Stimulated activated effector memory CD8-positive, alpha-beta T cell treated with anti-CD3 and anti-CD28 coated beads, Interleukin-12 subunit alpha, Interleukin-12 subunit beta, amount 100 ng/mL, for 72 hours (primary cell): ENCODE measurements around the gene GPATCH4.

Source experiments
- ATAC-seq: fragments of 150-1000 bp; cut with Tn5 transposase; 2 replicates; pipeline ENCODE4 v1.10.0; 2021
- DNase-seq, 2 donors: peaks; one replicate each; pipeline ENCODE4 v3.0.0; 2021 to 2022; ENCODE audit warnings: low spot score in 2 of 2
- H3K27ac Mint-ChIP-seq: one replicate; pipeline ENCODE4 v1.8.0; 2022; ENCODE audit warnings: mild to moderate bottlenecking, mixed read lengths
- H3K36me3 Mint-ChIP-seq: one replicate; pipeline ENCODE4 v1.8.0; 2022; ENCODE audit warnings: mild to moderate bottlenecking, mixed read lengths
- H3K4me1 Mint-ChIP-seq: one replicate; pipeline ENCODE4 v1.8.0; 2022; ENCODE audit warnings: mixed read lengths
- H3K4me3 Mint-ChIP-seq: one replicate; pipeline ENCODE4 v1.8.0; 2022; ENCODE audit warnings: mild to moderate bottlenecking, mixed read lengths
- H3K9me3 Mint-ChIP-seq: one replicate; pipeline ENCODE4 v1.8.0; 2022; ENCODE audit warnings: mixed read lengths

GPATCH4 gene

GRCh38 chr1:156601122-156601830 is at the start of gene GPATCH4:
Gene GPATCH4, minus strand, starts transcription at chr1:156601479.
- no peaks in the 10 kb centered on the region for H3K9me3 Mint-ChIP-seq
- H3K36me3 Mint-ChIP-seq, result peaks cover 54% of the 10 kb centered on the region
- ATAC-seq, result peak; percentile 85
- H3K4me1 Mint-ChIP-seq, result peaks cover 39% of the 10 kb centered on the region
- peak within 1 kb of the TSS; percentile 95 for H3K4me3 Mint-ChIP-seq
- peak; percentile 59 to 90 for DNase-seq
- peak within 1 kb of the TSS; percentile 98 for H3K27ac Mint-ChIP-seq

- ATAC-seq, result no peak
- Mint-ChIP-seq H3K9me3 (no peaks in the 10 kb centered on the region), H3K4me3 (no peak overlapping the region), H3K27ac (no peak overlapping the region), H3K4me1 (peaks cover 19% of the 10 kb centered on the region), H3K36me3 (peaks cover 7% of the 10 kb centered on the region)
- DNase-seq, result no peak
Observed at GRCh38 chr1:156648951-156649350, 47.7 kb upstream of the GPATCH4 start.

GRCh38 chr1:156648496-156648895 is 47.2 kb upstream of the GPATCH4 start:
- Mint-ChIP-seq H3K4me1 (peaks cover 24% of the 10 kb centered on the region), H3K27ac (no peak overlapping the region), H3K9me3 (no peaks in the 10 kb centered on the region), H3K4me3 (no peak overlapping the region), H3K36me3 (peaks cover 7% of the 10 kb centered on the region)
- DNase-seq (no peak), ATAC-seq (no peak)

- peaks cover 7% of the 10 kb centered on the region for H3K36me3 Mint-ChIP-seq
- H3K4me1 Mint-ChIP-seq, result peaks cover 34% of the 10 kb centered on the region
- no peak overlapping the region for H3K27ac Mint-ChIP-seq
- no peak for ATAC-seq
- H3K9me3 Mint-ChIP-seq, result no peaks in the 10 kb centered on the region
- no peak overlapping the region for H3K4me3 Mint-ChIP-seq
- DNase-seq, result no peak
Observed at GRCh38 chr1:156647351-156647750, 46.1 kb upstream of the GPATCH4 start.

GRCh38 chr1:156646738-156647211 is 45.5 kb upstream of the GPATCH4 start:
- peaks cover 7% of the 10 kb centered on the region for H3K36me3 Mint-ChIP-seq
- DNase-seq, result no peak

GRCh38 chr1:156645666-156646065 is 44.4 kb upstream of the GPATCH4 start:
- Mint-ChIP-seq H3K9me3 (no peaks in the 10 kb centered on the region), H3K27ac (no peak overlapping the region), H3K4me1 (peaks cover 43% of the 10 kb centered on the region), H3K36me3 (peaks cover 7% of the 10 kb centered on the region), H3K4me3 (no peak overlapping the region)
- ATAC-seq (no peak), DNase-seq (no peak)

More at GRCh38 chr1:156646738-156647211, 45.5 kb upstream of the GPATCH4 start:
- Mint-ChIP-seq H3K4me1 (peaks cover 32% of the 10 kb centered on the region), H3K27ac (no peak overlapping the region), H3K4me3 (no peak overlapping the region), H3K9me3 (no peaks in the 10 kb centered on the region)
- no peak for ATAC-seq

- H3K27ac Mint-ChIP-seq, result no peak overlapping the region
- H3K4me3 Mint-ChIP-seq, result no peak overlapping the region
- DNase-seq (no peak), ATAC-seq (no peak)
- peaks cover 12% of the 10 kb centered on the region for H3K36me3 Mint-ChIP-seq
- no peaks in the 10 kb centered on the region for H3K9me3 Mint-ChIP-seq
- H3K4me1 Mint-ChIP-seq, result peaks cover 43% of the 10 kb centered on the region
Observed at GRCh38 chr1:156645056-156645455, 43.8 kb upstream of the GPATCH4 start.

GRCh38 chr1:156644640-156645039 is 43.4 kb upstream of the GPATCH4 start:
- ATAC-seq (no peak), DNase-seq (no peak)
- peaks cover 12% of the 10 kb centered on the region for H3K36me3 Mint-ChIP-seq
- H3K27ac Mint-ChIP-seq, result no peak overlapping the region
- H3K9me3 Mint-ChIP-seq, result no peaks in the 10 kb centered on the region
- H3K4me1 Mint-ChIP-seq, result peaks cover 43% of the 10 kb centered on the region
- H3K4me3 Mint-ChIP-seq, result no peak overlapping the region

GRCh38 chr1:156644146-156644545 is 42.9 kb upstream of the GPATCH4 start:
- Mint-ChIP-seq H3K36me3 (peaks cover 12% of the 10 kb centered on the region), H3K27ac (no peak overlapping the region), H3K4me1 (peaks cover 43% of the 10 kb centered on the region), H3K9me3 (no peaks in the 10 kb centered on the region), H3K4me3 (peak overlapping the region; percentile 67)
- DNase-seq (no peak), ATAC-seq (peak; percentile 2)

- Mint-ChIP-seq H3K9me3 (no peaks in the 10 kb centered on the region), H3K4me1 (peaks cover 43% of the 10 kb centered on the region), H3K36me3 (peaks cover 12% of the 10 kb centered on the region), H3K27ac (no peak overlapping the region), H3K4me3 (peak overlapping the region; percentile 67)
- peak; percentile 88 for ATAC-seq
- no peak for DNase-seq
Observed at GRCh38 chr1:156643778-156644092, 42.5 kb upstream of the GPATCH4 start.

GRCh38 chr1:156643049-156643777 is 41.9 kb upstream of the GPATCH4 start:
- peaks cover 12% of the 10 kb centered on the region for H3K36me3 Mint-ChIP-seq
- no peaks in the 10 kb centered on the region for H3K9me3 Mint-ChIP-seq
- ATAC-seq (no peak), DNase-seq (no peak)
- peaks cover 43% of the 10 kb centered on the region for H3K4me1 Mint-ChIP-seq
- H3K4me3 Mint-ChIP-seq, result peak overlapping the region; percentile 67
- H3K27ac Mint-ChIP-seq, result no peak overlapping the region

- Mint-ChIP-seq H3K4me1 (peaks cover 43% of the 10 kb centered on the region), H3K9me3 (no peaks in the 10 kb centered on the region), H3K36me3 (peaks cover 12% of the 10 kb centered on the region), H3K4me3 (peak overlapping the region; percentile 67), H3K27ac (no peak overlapping the region)
- DNase-seq (no peak), ATAC-seq (peak; percentile 3)
Observed at GRCh38 chr1:156642265-156643048, 41.2 kb upstream of the GPATCH4 start.

- Mint-ChIP-seq H3K9me3 (no peaks in the 10 kb centered on the region), H3K4me1 (peaks cover 43% of the 10 kb centered on the region), H3K36me3 (peaks cover 12% of the 10 kb centered on the region), H3K4me3 (peak within 1 kb of the TSS; percentile 67), H3K27ac (no peak within 1 kb of the TSS)
- DNase-seq (no peak), ATAC-seq (peak; percentile 27)
Observed at GRCh38 chr1:156641761-156642264, 40.5 kb upstream of the GPATCH4 start, which contains the start of gene BCAN. Gene BCAN, plus strand, starts transcription at chr1:156642117. Its CDS starts 3,938 bp downstream, at chr1:156646055.

- Mint-ChIP-seq H3K4me3 (peak overlapping the region; percentile 67), H3K9me3 (no peaks in the 10 kb centered on the region), H3K36me3 (peaks cover 12% of the 10 kb centered on the region), H3K4me1 (peaks cover 39% of the 10 kb centered on the region), H3K27ac (no peak overlapping the region)
- ATAC-seq (no peak), DNase-seq (no peak)
Observed at GRCh38 chr1:156640842-156641706, 39.8 kb upstream of the GPATCH4 start.
